Caco-2 (cell line): ENCODE data around the gene EIF1AD. TPM values are rescaled to one million over a fixed set of nuclear protein-coding genes. Genes with fewer than 3 reads are reported as not detected.

Experiments used
- BruUV-seq: library from RNA; stranded (reverse); fragments of 400-500 nt; replicated peaks from 2 replicates; lab custom pipeline; 2021; lab: Mats Ljungman, UMichigan
- CTCF ChIA-PET: fragments of 300-600 bp; sonication (Branson Sonifier 250); formaldehyde crosslinking; loops from one replicate; lab custom pipeline; 2022; ENCODE audit warnings: antibody characterized with exemption; lab: Charles Lee
- POLR2A ChIA-PET: fragments of 300-600 bp; sonication (Branson Sonifier 250); formaldehyde crosslinking; loops from one replicate; lab custom pipeline; 2022; ENCODE audit warnings: antibody characterized with exemption; lab: Charles Lee
- DNase-seq, 2 experiments: peaks; one replicate each; pipeline versions ENCODE4 v3.0.0 to v3.0.0-alpha.2; 2020 to 2022
- H3K27me3 ChIP-seq: replicated peaks from 2 replicates; pipeline ENCODE4 v1.6.0; 2011; ENCODE audit warnings: low read length; ENCODE audit not compliant: control insufficient read depth, insufficient read depth
- H3K36me3 ChIP-seq: 2 replicates; pipeline ENCODE4 v1.5.1; 2011; ENCODE audit warnings: low read length; ENCODE audit not compliant: control insufficient read depth, insufficient read depth
- H3K4me1 ChIP-seq: fragments of 250-450 bp; sonication (Bioruptor Pico); 2 replicates; pipeline ENCODE4 v1.5.1; 2020; ENCODE audit warnings: mild to moderate bottlenecking
- H3K4me3 ChIP-seq: 2 replicates; pipeline ENCODE4 v1.5.1; 2011; ENCODE audit warnings: low read depth, mild to moderate bottlenecking, control low read depth, low read length
- H3K9me3 ChIP-seq: fragments of 250-450 bp; sonication (Bioruptor Pico); 2 replicates; pipeline ENCODE4 v1.5.1; 2020; ENCODE audit warnings: mild to moderate bottlenecking, moderate library complexity
- H3K27ac Mint-ChIP-seq: one replicate; pipeline ENCODE4 v1.8.0; 2022; ENCODE audit warnings: mixed read lengths; ENCODE audit not compliant: unreplicated experiment
- H3K27me3 Mint-ChIP-seq: one replicate; pipeline ENCODE4 v1.8.0; 2022; ENCODE audit warnings: mixed read lengths; ENCODE audit not compliant: insufficient read depth, unreplicated experiment
- H3K36me3 Mint-ChIP-seq: one replicate; pipeline ENCODE4 v1.8.0; 2022; ENCODE audit warnings: mild to moderate bottlenecking, mixed read lengths; ENCODE audit not compliant: insufficient read depth, unreplicated experiment
- H3K4me1 Mint-ChIP-seq: one replicate; pipeline ENCODE4 v1.8.0; 2022; ENCODE audit warnings: low read depth, mixed read lengths; ENCODE audit not compliant: unreplicated experiment
- H3K4me3 Mint-ChIP-seq: one replicate; pipeline ENCODE4 v1.8.0; 2022; ENCODE audit warnings: mild to moderate bottlenecking, moderate library complexity, mixed read lengths; ENCODE audit not compliant: unreplicated experiment
- H3K9me3 Mint-ChIP-seq: one replicate; pipeline ENCODE4 v1.8.0; 2022; ENCODE audit warnings: mixed read lengths; ENCODE audit not compliant: unreplicated experiment
- intact Hi-C: fragments of 100-400 bp; cut with micrococcal nuclease; formaldehyde crosslinking; loops from one replicate; pipeline ENCODE4 v1.10.0; 2022; ENCODE audit not compliant: unreplicated experiment
- total RNA-seq: library from RNA; stranded (reverse); gene quantifications from 2 replicates; pipeline ENCODE4 v1.2.3, GENCODE V29; 2022
- TF ChIP-seq, protein P1 (sequence below), 2 experiments: fragments of 200-600 bp in 1 of 2; IDR thresholded peaks; 1 replicate in 1 of 2; 2 replicates in 1 of 2; pipeline versions ENCODE4 v1.5.1 to v1.8.0; 2011 to 2022; ENCODE audit warnings: antibody characterized with exemption in 1 of 2, control low read depth in 1 of 2, inconsistent platforms in 1 of 2, low read depth in 1 of 2, low read length in 1 of 2, mild to moderate bottlenecking in 1 of 2, moderate library complexity in 1 of 2; ENCODE audit not compliant: insufficient read depth in 1 of 2, severe bottlenecking in 1 of 2, unreplicated experiment in 1 of 2

EIF1AD gene
- total RNA-seq, 1 experiment from 2014 or later, result 55.3 TPM

GRCh38 chr11:65976216-65977176, 25.5 kb downstream of the EIF1AD start:
- POLR2A ChIA-PET, result no interaction called here
- TF ChIP-seq, protein P1, sequence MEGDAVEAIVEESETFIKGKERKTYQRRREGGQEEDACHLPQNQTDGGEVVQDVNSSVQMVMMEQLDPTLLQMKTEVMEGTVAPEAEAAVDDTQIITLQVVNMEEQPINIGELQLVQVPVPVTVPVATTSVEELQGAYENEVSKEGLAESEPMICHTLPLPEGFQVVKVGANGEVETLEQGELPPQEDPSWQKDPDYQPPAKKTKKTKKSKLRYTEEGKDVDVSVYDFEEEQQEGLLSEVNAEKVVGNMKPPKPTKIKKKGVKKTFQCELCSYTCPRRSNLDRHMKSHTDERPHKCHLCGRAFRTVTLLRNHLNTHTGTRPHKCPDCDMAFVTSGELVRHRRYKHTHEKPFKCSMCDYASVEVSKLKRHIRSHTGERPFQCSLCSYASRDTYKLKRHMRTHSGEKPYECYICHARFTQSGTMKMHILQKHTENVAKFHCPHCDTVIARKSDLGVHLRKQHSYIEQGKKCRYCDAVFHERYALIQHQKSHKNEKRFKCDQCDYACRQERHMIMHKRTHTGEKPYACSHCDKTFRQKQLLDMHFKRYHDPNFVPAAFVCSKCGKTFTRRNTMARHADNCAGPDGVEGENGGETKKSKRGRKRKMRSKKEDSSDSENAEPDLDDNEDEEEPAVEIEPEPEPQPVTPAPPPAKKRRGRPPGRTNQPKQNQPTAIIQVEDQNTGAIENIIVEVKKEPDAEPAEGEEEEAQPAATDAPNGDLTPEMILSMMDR (IDR thresholded peaks at IDR 0.05; ENCODE audit: insufficient read depth in 1 of 2, low read depth in 1 of 2, low read length in 1 of 2, severe bottlenecking in 1 of 2, unreplicated experiment in 1 of 2), result no peak
- Histone ChIP-seq H3K4me1 (no peaks in the 10 kb centered on the region), H3K27me3 (no peaks in the 10 kb centered on the region), H3K4me3 (no peak overlapping the region), H3K9me3 (no peaks in the 10 kb centered on the region), H3K36me3 (no peaks in the 10 kb centered on the region)
- Mint-ChIP-seq H3K4me1 (no peaks in the 10 kb centered on the region), H3K27me3 (no peaks in the 10 kb centered on the region), H3K9me3 (no peaks in the 10 kb centered on the region), H3K4me3 (no peak overlapping the region), H3K36me3 (peaks cover 76% of the 10 kb centered on the region), H3K27ac (peak overlapping the region; percentile 43)
- intact Hi-C loops, result no loop called here
- no TSS peak for BruUV-seq
- DNase-seq, result no peak
- CTCF ChIA-PET, result interaction anchor here (0.6 kb wide), 1 partner anchor 88 kb away, joined by 6 read pairs; the partner anchor contains the start of gene FIBP

DNA sequence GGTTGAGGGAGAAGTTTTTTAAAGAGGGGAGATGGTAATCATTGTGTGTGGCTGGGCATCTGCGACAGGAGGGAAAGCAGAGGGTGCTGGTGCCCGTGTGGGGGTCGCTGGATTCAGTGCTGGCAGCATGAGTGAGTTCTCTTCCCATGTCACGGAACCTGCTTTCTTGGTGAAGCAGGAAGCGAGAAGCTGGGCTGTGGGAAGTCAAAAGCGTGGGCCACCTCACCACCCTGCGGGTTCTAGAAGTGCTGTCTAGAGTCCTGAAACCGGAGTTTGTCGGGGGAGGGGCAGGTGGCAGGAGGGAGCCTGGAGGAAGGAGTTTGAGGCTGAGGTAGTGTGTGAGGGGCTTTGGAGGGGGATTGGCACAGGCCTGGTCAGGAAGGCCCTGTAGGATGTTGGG, 26.2 kb downstream of the EIF1AD start:
- POLR2A ChIA-PET, result no interaction called here
- H3K36me3 ChIP-seq, result no peaks in the 10 kb centered on the region
- H3K27ac Mint-ChIP-seq, result peak overlapping the region; percentile 43
- H3K4me1 Mint-ChIP-seq, result no peaks in the 10 kb centered on the region
- no peak overlapping the region for H3K4me3 ChIP-seq
- no TSS peak for BruUV-seq
- no peak for DNase-seq
- CTCF ChIA-PET, result no interaction called here
- no peaks in the 10 kb centered on the region for H3K27me3 ChIP-seq
- TF ChIP-seq, protein P1 (IDR thresholded peaks at IDR 0.05; ENCODE audit: insufficient read depth in 1 of 2, low read depth in 1 of 2, low read length in 1 of 2, severe bottlenecking in 1 of 2, unreplicated experiment in 1 of 2), result no peak
- H3K4me1 ChIP-seq, result no peaks in the 10 kb centered on the region
- peaks cover 76% of the 10 kb centered on the region for H3K36me3 Mint-ChIP-seq
- no peaks in the 10 kb centered on the region for H3K27me3 Mint-ChIP-seq
- H3K9me3 Mint-ChIP-seq, result no peaks in the 10 kb centered on the region
- intact Hi-C loops, result no loop called here
- H3K9me3 ChIP-seq, result no peaks in the 10 kb centered on the region
- H3K4me3 Mint-ChIP-seq, result no peak overlapping the region

- no peaks in the 10 kb centered on the region for H3K4me1 ChIP-seq
- no peak for DNase-seq
- H3K9me3 ChIP-seq, result no peaks in the 10 kb centered on the region
- no peak overlapping the region for H3K27ac Mint-ChIP-seq
- no peaks in the 10 kb centered on the region for H3K27me3 ChIP-seq
- TF ChIP-seq, protein P1 (IDR thresholded peaks at IDR 0.05; ENCODE audit: insufficient read depth in 1 of 2, low read depth in 1 of 2, low read length in 1 of 2, severe bottlenecking in 1 of 2, unreplicated experiment in 1 of 2), result no peak
- ChIA-PET CTCF (interaction anchor here (0.7 to 1.2 kb wide), 2 partner anchors 67 to 85 kb away, joined by 3 to 5 read pairs; partner anchors contain the start of gene FIBP), POLR2A (no interaction called here)
- H3K4me3 ChIP-seq, result no peak overlapping the region
- no peaks in the 10 kb centered on the region for H3K27me3 Mint-ChIP-seq
- H3K36me3 ChIP-seq, result no peaks in the 10 kb centered on the region
- intact Hi-C loops, result no loop called here
- H3K4me3 Mint-ChIP-seq, result no peak overlapping the region
- H3K9me3 Mint-ChIP-seq, result no peaks in the 10 kb centered on the region
- peaks cover 77% of the 10 kb centered on the region for H3K36me3 Mint-ChIP-seq
- no peaks in the 10 kb centered on the region for H3K4me1 Mint-ChIP-seq
- BruUV-seq, result no TSS peak
These were observed 28.4 kb downstream of the EIF1AD start for GRCh38 chr11:65973439-65974110.
